Measurements from ENCODE around the gene CADM4.

- TF ChIP-seq CTCF (IDR thresholded peaks at IDR 0.05) (no peak), EZH2 (IDR thresholded peaks at IDR 0.05) (no peak), EZH2phosphoT487 (IDR thresholded peaks at IDR 0.05) (no peak)
These were observed 10.9 kb downstream of the CADM4 start for GRCh38 chr19:43628646-43629326.

Measured in neural progenitor cell (in vitro differentiated cells).